GM10248 (cell line): ENCODE measurements around the gene MRPL54.

Source experiments
- CTCF ChIA-PET: fragments of 300-600 bp; sonication (Branson Sonifier 250); formaldehyde crosslinking; extraction: SDS; loops from one replicate; lab custom pipeline; 2021; ENCODE audit warnings: antibody characterized with exemption; lab: Yijun Ruan, JAX
- POLR2A ChIA-PET: fragments of 350-650 bp; sonication (Branson Sonifier 250); formaldehyde crosslinking; extraction: SDS; loops from one replicate; lab custom pipeline; 2020; ENCODE audit warnings: antibody characterized with exemption; lab: Yijun Ruan, JAX
- DNase-seq: peaks from one replicate; pipeline ENCODE4 v3.0.0; 2012; ENCODE audit errors: extremely low spot score
- CTCF ChIP-seq: IDR thresholded peaks from 2 replicates; pipeline ENCODE4 v1.5.1; 2012; ENCODE audit warnings: mild to moderate bottlenecking, low read depth; ENCODE audit errors: extremely low read depth, missing control alignments, control extremely low read depth

Gene MRPL54

GRCh38 chr19:3721887-3722442, 40.5 kb upstream of the MRPL54 start:
- no peak for DNase-seq
- no peak for TF ChIP-seq CTCF
- POLR2A ChIA-PET = interaction anchor here (0.6 kb wide), 1 partner anchor 430 kb away, joined by 5 read pairs; no protein-coding TSS in a partner anchor
- CTCF ChIA-PET = no interaction called here

GRCh38 chr19:3722443-3723109, 39.9 kb upstream of the MRPL54 start:
- no peak for DNase-seq
- CTCF ChIA-PET = no interaction called here
- POLR2A ChIA-PET = no interaction called here
- no peak for TF ChIP-seq CTCF

- no peak for DNase-seq
- TF ChIP-seq CTCF = no peak
- ChIA-PET POLR2A (no interaction called here), CTCF (no interaction called here)
These were observed 39.4 kb upstream of the MRPL54 start for GRCh38 chr19:3723110-3723488.

- DNase-seq = no peak
- ChIA-PET CTCF (interaction anchor here (1.1 kb wide), 1 partner anchor 58 kb away, joined by 5 read pairs; no protein-coding TSS in a partner anchor), POLR2A (no interaction called here)
- no peak for TF ChIP-seq CTCF
These were observed 38.6 kb upstream of the MRPL54 start for GRCh38 chr19:3723883-3724282.

- no peak for TF ChIP-seq CTCF
- ChIA-PET POLR2A (no interaction called here), CTCF (no interaction called here)
- no peak for DNase-seq
These were observed 37.4 kb upstream of the MRPL54 start for GRCh38 chr19:3725121-3725520.

- no peak for DNase-seq
- ChIA-PET POLR2A (no interaction called here), CTCF (no interaction called here)
- no peak for TF ChIP-seq CTCF
These were observed 36.7 kb upstream of the MRPL54 start for GRCh38 chr19:3725640-3726310.
